ENCODE results near the gene DCTN4. TPM values are rescaled to one million over a fixed set of nuclear protein-coding genes. Genes with fewer than 3 reads are reported as not detected.

The DCTN4 gene
- total and polyA plus RNA-seq, 9 of the 15 experiments (the other 6 are each of a cell fraction or from before 2014, with no cell fraction given), result 20.4 to 64.9 (median 49.9) TPM

DNA sequence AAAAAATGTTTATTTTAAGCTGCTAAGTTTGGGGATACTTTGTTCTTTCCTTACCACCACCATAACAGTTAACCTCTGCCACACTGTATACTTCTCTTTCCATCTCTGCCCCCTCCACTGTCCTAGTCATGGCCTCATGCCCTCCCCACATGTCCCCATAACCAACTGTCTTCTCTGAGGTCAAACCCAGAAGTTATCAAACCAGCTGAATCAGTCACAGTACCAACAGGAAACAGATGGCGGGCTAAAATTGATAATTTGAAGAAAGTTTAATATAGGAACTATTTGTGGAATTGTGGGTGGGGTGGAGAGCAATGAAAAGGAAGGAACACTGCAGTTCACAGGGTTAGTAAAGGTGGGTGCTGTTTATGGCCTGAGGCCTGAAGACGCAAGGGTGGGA is 5.7 kb upstream of the DCTN4 start:
- Histone ChIP-seq H2AFZ (ENCODE audit: low read depth, low read length) (peak overlapping the region; percentile 82), H3K27ac (ENCODE audit: extremely low read depth, low read depth, low read length) (peak overlapping the region; percentile 86), H3K4me3 (no peak overlapping the region), H3K4me2 (ENCODE audit: insufficient read depth, low read length) (no peak overlapping the region), H3K36me3 (ENCODE audit: control insufficient read depth, insufficient read depth, low read length) (no peaks in the 10 kb centered on the region; the same call in 2 of the 3 replicates), H3K4me1 (replicated peaks in 1 of 2; ENCODE audit: control insufficient read depth in 2 of 2, insufficient read depth in 2 of 2, low read length in 2 of 2) (peaks cover 6 to 40% of the 10 kb centered on the region in 2 experiments; a peak in 4 of 5 replicates), H3K9ac (ENCODE audit: insufficient read depth in 1 of 2, low read depth in 2 of 2, low read length in 2 of 2) (peak overlapping the region in 1 of 2 experiments; percentile 32; a peak in 1 of 4 replicates), H3K9me1 (ENCODE audit: control insufficient read depth, insufficient read depth, low read length) (no peaks in the 10 kb centered on the region), H3K79me2 (ENCODE audit: control insufficient read depth, insufficient read depth, low read length) (no peaks in the 10 kb centered on the region), H4K20me1 (replicated peaks; ENCODE audit: control insufficient read depth, insufficient read depth, low read length) (no peaks in the 10 kb centered on the region), H3K27me3 (ENCODE audit: control insufficient read depth in 2 of 2, insufficient read depth in 2 of 2, low read length in 2 of 2) (no peaks in the 10 kb centered on the region), H3K9me3 (replicated peaks; ENCODE audit: control insufficient read depth, insufficient read depth, low read depth, low read length) (peaks cover 10% of the 10 kb centered on the region; the same call in 1 of the 2 replicates)
- no TSS peak for BruUV-seq (replicated peaks)
- 69% methylated on average over 2 of the region's 2 CpGs for WGBS (ENCODE audit: insufficient coverage, low coverage, missing lambda C conversion rate)
- CTCF ChIA-PET (ENCODE audit: low intra/inter-chr PET ratio), result no interaction called here
- in situ Hi-C loops (cut with MboI), result no loop called here
- no peak for FAIRE-seq
- DNase-seq (ENCODE audit: extremely low read depth in 1 of 4, low spot score in 3 of 4), result no peak
- intact Hi-C loops (cut with micrococcal nuclease), result loop anchor here (5.0 kb wide), 1 partner anchor 83 kb away; the partner anchor contains the start of gene IRGM
- POLR2A ChIA-PET, result interaction anchor here (0.7 to 1.4 kb wide), 5 partner anchors 13 to 33 kb away, joined by 3 to 5 read pairs (median 5); no protein-coding TSS in a partner anchor
- ATAC-seq, result no peak
- TF ChIP-seq GABPA (tag; conservative IDR thresholded peaks at IDR 0.05; ENCODE audit: low read depth), result peak; percentile 28; the same call in 1 of the 2 replicates
- TF ChIP-seq ZNF586 (CRISPR knock-in tag; conservative IDR thresholded peaks at IDR 0.05), result no peak
- no peak for TF ChIP-seq PURB (CRISPR knock-in tag; IDR thresholded peaks at IDR 0.05; ENCODE audit: low read depth)
- TF ChIP-seq TEAD4 (IDR thresholded peaks at IDR 0.05; ENCODE audit: low read length), result peak; percentile 20; the same call in 1 of the 2 replicates
- no peak for TF ChIP-seq TEAD4 (CRISPR knock-in tag; IDR thresholded peaks at IDR 0.05; ENCODE audit: borderline replicate concordance)
- TF ChIP-seq, protein P1, sequence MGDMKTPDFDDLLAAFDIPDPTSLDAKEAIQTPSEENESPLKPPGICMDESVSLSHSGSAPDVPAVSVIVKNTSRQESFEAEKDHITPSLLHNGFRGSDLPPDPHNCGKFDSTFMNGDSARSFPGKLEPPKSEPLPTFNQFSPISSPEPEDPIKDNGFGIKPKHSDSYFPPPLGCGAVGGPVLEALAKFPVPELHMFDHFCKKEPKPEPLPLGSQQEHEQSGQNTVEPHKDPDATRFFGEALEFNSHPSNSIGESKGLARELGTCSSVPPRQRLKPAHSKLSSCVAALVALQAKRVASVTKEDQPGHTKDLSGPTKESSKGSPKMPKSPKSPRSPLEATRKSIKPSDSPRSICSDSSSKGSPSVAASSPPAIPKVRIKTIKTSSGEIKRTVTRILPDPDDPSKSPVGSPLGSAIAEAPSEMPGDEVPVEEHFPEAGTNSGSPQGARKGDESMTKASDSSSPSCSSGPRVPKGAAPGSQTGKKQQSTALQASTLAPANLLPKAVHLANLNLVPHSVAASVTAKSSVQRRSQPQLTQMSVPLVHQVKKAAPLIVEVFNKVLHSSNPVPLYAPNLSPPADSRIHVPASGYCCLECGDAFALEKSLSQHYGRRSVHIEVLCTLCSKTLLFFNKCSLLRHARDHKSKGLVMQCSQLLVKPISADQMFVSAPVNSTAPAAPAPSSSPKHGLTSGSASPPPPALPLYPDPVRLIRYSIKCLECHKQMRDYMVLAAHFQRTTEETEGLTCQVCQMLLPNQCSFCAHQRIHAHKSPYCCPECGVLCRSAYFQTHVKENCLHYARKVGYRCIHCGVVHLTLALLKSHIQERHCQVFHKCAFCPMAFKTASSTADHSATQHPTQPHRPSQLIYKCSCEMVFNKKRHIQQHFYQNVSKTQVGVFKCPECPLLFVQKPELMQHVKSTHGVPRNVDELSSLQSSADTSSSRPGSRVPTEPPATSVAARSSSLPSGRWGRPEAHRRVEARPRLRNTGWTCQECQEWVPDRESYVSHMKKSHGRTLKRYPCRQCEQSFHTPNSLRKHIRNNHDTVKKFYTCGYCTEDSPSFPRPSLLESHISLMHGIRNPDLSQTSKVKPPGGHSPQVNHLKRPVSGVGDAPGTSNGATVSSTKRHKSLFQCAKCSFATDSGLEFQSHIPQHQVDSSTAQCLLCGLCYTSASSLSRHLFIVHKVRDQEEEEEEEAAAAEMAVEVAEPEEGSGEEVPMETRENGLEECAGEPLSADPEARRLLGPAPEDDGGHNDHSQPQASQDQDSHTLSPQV (IDR thresholded peaks at IDR 0.05), result no peak
- no peak for TF ChIP-seq IFI16 (CRISPR knock-in tag; IDR thresholded peaks at IDR 0.05)
- peak; percentile 53; the same call in 1 of the 2 replicates for TF ChIP-seq RNF2 (IDR thresholded peaks at IDR 0.05)
- TF ChIP-seq GTF2F1 (IDR thresholded peaks at IDR 0.05; ENCODE audit: low read depth, low read length), result no peak
- TF ChIP-seq, protein P2, sequence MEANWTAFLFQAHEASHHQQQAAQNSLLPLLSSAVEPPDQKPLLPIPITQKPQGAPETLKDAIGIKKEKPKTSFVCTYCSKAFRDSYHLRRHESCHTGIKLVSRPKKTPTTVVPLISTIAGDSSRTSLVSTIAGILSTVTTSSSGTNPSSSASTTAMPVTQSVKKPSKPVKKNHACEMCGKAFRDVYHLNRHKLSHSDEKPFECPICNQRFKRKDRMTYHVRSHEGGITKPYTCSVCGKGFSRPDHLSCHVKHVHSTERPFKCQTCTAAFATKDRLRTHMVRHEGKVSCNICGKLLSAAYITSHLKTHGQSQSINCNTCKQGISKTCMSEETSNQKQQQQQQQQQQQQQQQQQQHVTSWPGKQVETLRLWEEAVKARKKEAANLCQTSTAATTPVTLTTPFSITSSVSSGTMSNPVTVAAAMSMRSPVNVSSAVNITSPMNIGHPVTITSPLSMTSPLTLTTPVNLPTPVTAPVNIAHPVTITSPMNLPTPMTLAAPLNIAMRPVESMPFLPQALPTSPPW (CRISPR knock-in tag; IDR thresholded peaks at IDR 0.05), result peak; percentile 56
- TF ChIP-seq NBN (IDR thresholded peaks at IDR 0.05; ENCODE audit: low read depth), result no peak
- no peak for TF ChIP-seq CBFA2T2 (conservative IDR thresholded peaks at IDR 0.05)
- TF ChIP-seq MEIS2 (IDR thresholded peaks at IDR 0.05; ENCODE audit: partially characterized antibody), result no peak
- TF ChIP-seq, protein P3, sequence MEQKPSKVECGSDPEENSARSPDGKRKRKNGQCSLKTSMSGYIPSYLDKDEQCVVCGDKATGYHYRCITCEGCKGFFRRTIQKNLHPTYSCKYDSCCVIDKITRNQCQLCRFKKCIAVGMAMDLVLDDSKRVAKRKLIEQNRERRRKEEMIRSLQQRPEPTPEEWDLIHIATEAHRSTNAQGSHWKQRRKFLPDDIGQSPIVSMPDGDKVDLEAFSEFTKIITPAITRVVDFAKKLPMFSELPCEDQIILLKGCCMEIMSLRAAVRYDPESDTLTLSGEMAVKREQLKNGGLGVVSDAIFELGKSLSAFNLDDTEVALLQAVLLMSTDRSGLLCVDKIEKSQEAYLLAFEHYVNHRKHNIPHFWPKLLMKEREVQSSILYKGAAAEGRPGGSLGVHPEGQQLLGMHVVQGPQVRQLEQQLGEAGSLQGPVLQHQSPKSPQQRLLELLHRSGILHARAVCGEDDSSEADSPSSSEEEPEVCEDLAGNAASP (IDR thresholded peaks at IDR 0.05), result no peak
- no peak for TF ChIP-seq BACH1 (tag; IDR thresholded peaks at IDR 0.05)
- TF ChIP-seq ZSCAN29 (IDR thresholded peaks at IDR 0.05), result no peak
